Measurements from ENCODE around the gene MCM3AP.
A peak's percentile ranks its signal among the peaks of the same experiment; 100 is the strongest.

Gene MCM3AP

GRCh38 chr21:46323227-46323709 lies 37.9 kb upstream of the MCM3AP start:
- 0% methylated on average over 34 of the region's 34 CpGs for WGBS, 2 experiments
- no peaks in the 10 kb centered on the region for H3K27me3 ChIP-seq (ENCODE audit: control insufficient read depth, insufficient read depth, low read length, poor library complexity, severe bottlenecking)
- H3K4me1 ChIP-seq (ENCODE audit: control insufficient read depth, insufficient read depth, low read length): peaks cover 31% of the 10 kb centered on the region
- H3K36me3 ChIP-seq (ENCODE audit: control insufficient read depth, insufficient read depth, low read length): peaks cover 8% of the 10 kb centered on the region
- no peaks in the 10 kb centered on the region for H3K9me3 ChIP-seq (ENCODE audit: control insufficient read depth, low read length)
- peak overlapping the region; percentile 99 for H3K4me3 ChIP-seq (ENCODE audit: insufficient read depth, low read depth, low read length)
- peak overlapping the region; percentile 84 for H3K27ac ChIP-seq (ENCODE audit: insufficient read depth, low read depth, low read length, poor library complexity, severe bottlenecking)

- Histone ChIP-seq H3K27me3 (ENCODE audit: control insufficient read depth, insufficient read depth, low read length, poor library complexity, severe bottlenecking) (no peaks in the 10 kb centered on the region), H3K36me3 (ENCODE audit: control insufficient read depth, insufficient read depth, low read length) (peaks cover 4% of the 10 kb centered on the region), H3K4me1 (ENCODE audit: control insufficient read depth, insufficient read depth, low read length) (peaks cover 38% of the 10 kb centered on the region), H3K27ac (ENCODE audit: insufficient read depth, low read depth, low read length, poor library complexity, severe bottlenecking) (no peak overlapping the region), H3K9me3 (ENCODE audit: control insufficient read depth, low read length) (no peaks in the 10 kb centered on the region), H3K4me3 (ENCODE audit: insufficient read depth, low read depth, low read length) (peak overlapping the region; percentile 99)
- 5 to 6% methylated on average over 50 of the region's 50 CpGs for WGBS, 2 experiments
These were observed 37.2 kb upstream of the MCM3AP start for GRCh38 chr21:46322351-46323226.

GRCh38 chr21:46320331-46320801 lies 35.0 kb upstream of the MCM3AP start:
- peak overlapping the region; percentile 9 for H3K4me3 ChIP-seq (ENCODE audit: insufficient read depth, low read depth, low read length)
- WGBS, 2 experiments: 87 to 92% methylated on average over 4 of the region's 4 CpGs
- H3K27me3 ChIP-seq (ENCODE audit: control insufficient read depth, insufficient read depth, low read length, poor library complexity, severe bottlenecking): no peaks in the 10 kb centered on the region
- no peaks in the 10 kb centered on the region for H3K36me3 ChIP-seq (ENCODE audit: control insufficient read depth, insufficient read depth, low read length)
- no peaks in the 10 kb centered on the region for H3K9me3 ChIP-seq (ENCODE audit: control insufficient read depth, low read length)
- no peak overlapping the region for H3K27ac ChIP-seq (ENCODE audit: insufficient read depth, low read depth, low read length, poor library complexity, severe bottlenecking)
- peaks cover 38% of the 10 kb centered on the region for H3K4me1 ChIP-seq (ENCODE audit: control insufficient read depth, insufficient read depth, low read length)

- Histone ChIP-seq H3K27me3 (ENCODE audit: control insufficient read depth, insufficient read depth, low read length, poor library complexity, severe bottlenecking) (no peaks in the 10 kb centered on the region), H3K4me1 (ENCODE audit: control insufficient read depth, insufficient read depth, low read length) (peaks cover 38% of the 10 kb centered on the region), H3K4me3 (ENCODE audit: insufficient read depth, low read depth, low read length) (no peak overlapping the region), H3K9me3 (ENCODE audit: control insufficient read depth, low read length) (no peaks in the 10 kb centered on the region), H3K27ac (ENCODE audit: insufficient read depth, low read depth, low read length, poor library complexity, severe bottlenecking) (no peak overlapping the region), H3K36me3 (ENCODE audit: control insufficient read depth, insufficient read depth, low read length) (peaks cover 7% of the 10 kb centered on the region)
- WGBS, 2 experiments: 91 to 95% methylated on average over 7 of the region's 7 CpGs
These were observed 33.8 kb upstream of the MCM3AP start for GRCh38 chr21:46319186-46319585.

- WGBS, 2 experiments: 80% methylated on average over 4 of the region's 4 CpGs
- H3K27ac ChIP-seq (ENCODE audit: insufficient read depth, low read depth, low read length, poor library complexity, severe bottlenecking): no peak overlapping the region
- H3K4me1 ChIP-seq (ENCODE audit: control insufficient read depth, insufficient read depth, low read length): peaks cover 38% of the 10 kb centered on the region
- H3K36me3 ChIP-seq (ENCODE audit: control insufficient read depth, insufficient read depth, low read length): peaks cover 7% of the 10 kb centered on the region
- no peak overlapping the region for H3K4me3 ChIP-seq (ENCODE audit: insufficient read depth, low read depth, low read length)
- no peaks in the 10 kb centered on the region for H3K9me3 ChIP-seq (ENCODE audit: control insufficient read depth, low read length)
- H3K27me3 ChIP-seq (ENCODE audit: control insufficient read depth, insufficient read depth, low read length, poor library complexity, severe bottlenecking): no peaks in the 10 kb centered on the region
These were observed 33.0 kb upstream of the MCM3AP start for GRCh38 chr21:46318464-46318845.

GRCh38 chr21:46317710-46318463 lies 32.5 kb upstream of the MCM3AP start:
- H3K27me3 ChIP-seq (ENCODE audit: control insufficient read depth, insufficient read depth, low read length, poor library complexity, severe bottlenecking): no peaks in the 10 kb centered on the region
- no peaks in the 10 kb centered on the region for H3K9me3 ChIP-seq (ENCODE audit: control insufficient read depth, low read length)
- 59 to 62% methylated on average over 20 of the region's 20 CpGs for WGBS, 2 experiments
- no peak overlapping the region for H3K27ac ChIP-seq (ENCODE audit: insufficient read depth, low read depth, low read length, poor library complexity, severe bottlenecking)
- H3K4me3 ChIP-seq (ENCODE audit: insufficient read depth, low read depth, low read length): no peak overlapping the region
- peaks cover 13% of the 10 kb centered on the region for H3K36me3 ChIP-seq (ENCODE audit: control insufficient read depth, insufficient read depth, low read length)
- H3K4me1 ChIP-seq (ENCODE audit: control insufficient read depth, insufficient read depth, low read length): peaks cover 38% of the 10 kb centered on the region

- Histone ChIP-seq H3K9me3 (ENCODE audit: control insufficient read depth, low read length) (no peaks in the 10 kb centered on the region), H3K36me3 (ENCODE audit: control insufficient read depth, insufficient read depth, low read length) (peaks cover 17% of the 10 kb centered on the region), H3K4me1 (ENCODE audit: control insufficient read depth, insufficient read depth, low read length) (peaks cover 34% of the 10 kb centered on the region), H3K27ac (ENCODE audit: insufficient read depth, low read depth, low read length, poor library complexity, severe bottlenecking) (no peak overlapping the region), H3K27me3 (ENCODE audit: control insufficient read depth, insufficient read depth, low read length, poor library complexity, severe bottlenecking) (no peaks in the 10 kb centered on the region), H3K4me3 (ENCODE audit: insufficient read depth, low read depth, low read length) (no peak overlapping the region)
- 94 to 95% methylated on average over 14 of the region's 14 CpGs for WGBS, 2 experiments
These were observed 31.4 kb upstream of the MCM3AP start for GRCh38 chr21:46316708-46317324.

- Histone ChIP-seq H3K9me3 (ENCODE audit: control insufficient read depth, low read length) (no peaks in the 10 kb centered on the region), H3K27me3 (ENCODE audit: control insufficient read depth, insufficient read depth, low read length, poor library complexity, severe bottlenecking) (no peaks in the 10 kb centered on the region), H3K4me3 (ENCODE audit: insufficient read depth, low read depth, low read length) (no peak overlapping the region), H3K27ac (ENCODE audit: insufficient read depth, low read depth, low read length, poor library complexity, severe bottlenecking) (no peak overlapping the region), H3K36me3 (ENCODE audit: control insufficient read depth, insufficient read depth, low read length) (peaks cover 24% of the 10 kb centered on the region), H3K4me1 (ENCODE audit: control insufficient read depth, insufficient read depth, low read length) (peaks cover 17% of the 10 kb centered on the region)
- WGBS, 2 experiments: 94 to 95% methylated on average over 22 of the region's 22 CpGs
These were observed 29.1 kb upstream of the MCM3AP start for GRCh38 chr21:46314441-46315020.

- H3K36me3 ChIP-seq (ENCODE audit: control insufficient read depth, insufficient read depth, low read length): peaks cover 24% of the 10 kb centered on the region
These were observed 27.5 kb upstream of the MCM3AP start for GRCh38 chr21:46312949-46313348.

More at GRCh38 chr21:46312949-46313348, 27.5 kb upstream of the MCM3AP start:
- no peak overlapping the region for H3K27ac ChIP-seq (ENCODE audit: insufficient read depth, low read depth, low read length, poor library complexity, severe bottlenecking)
- H3K9me3 ChIP-seq (ENCODE audit: control insufficient read depth, low read length): no peaks in the 10 kb centered on the region
- WGBS, 2 experiments: 96 to 98% methylated on average over 5 of the region's 5 CpGs
- H3K4me1 ChIP-seq (ENCODE audit: control insufficient read depth, insufficient read depth, low read length): peaks cover 3% of the 10 kb centered on the region
- no peaks in the 10 kb centered on the region for H3K27me3 ChIP-seq (ENCODE audit: control insufficient read depth, insufficient read depth, low read length, poor library complexity, severe bottlenecking)
- H3K4me3 ChIP-seq (ENCODE audit: insufficient read depth, low read depth, low read length): no peak overlapping the region

Measured in ectodermal cell (in vitro differentiated cells).